Right lobe of liver (tissue), 4 donors: ENCODE measurements around the gene PHLDA2.

Experiments used
- CTCF ChIP-seq, 4 donors: fragments of 200-600 bp in 3 of 4; fragments of 450-650 bp in 1 of 4; IDR thresholded peaks; one replicate each; pipeline versions ENCODE4 v1.5.1 to v1.8.0; 2016 to 2022; ENCODE audit warnings: antibody characterized with exemption in 4 of 4, mild to moderate bottlenecking in 2 of 4
- POLR2A ChIP-seq: fragments of 450-650 bp; IDR thresholded peaks from one replicate; pipeline ENCODE4 v1.6.1; 2017; ENCODE audit warnings: antibody characterized with exemption, mild to moderate bottlenecking
- donor health status: DM: no; HTN: no; CAD: no.
- donor health status: DM: no; HTN: no; CAD: no.
- donor health status: DM: no; HTN: yes; CAD: no.

GRCh38 chr11:2896047-2896446, 33.2 kb downstream of the PHLDA2 start:
- no peak for TF ChIP-seq CTCF (IDR thresholded peaks at IDR 0.05)
- TF ChIP-seq POLR2A = no peak
